Activated CD4-positive, alpha-beta T cell treated with anti-CD3 and anti-CD28 coated beads, Interleukin-2, amount 50 U/mL, for 48 hours (primary cell): ENCODE results near the gene ALK.

ENCODE experiments used
- DNase-seq, 2 experiments: peaks; one replicate each; pipeline ENCODE4 v3.0.0-alpha.2; 2020

ALK gene

DNA sequence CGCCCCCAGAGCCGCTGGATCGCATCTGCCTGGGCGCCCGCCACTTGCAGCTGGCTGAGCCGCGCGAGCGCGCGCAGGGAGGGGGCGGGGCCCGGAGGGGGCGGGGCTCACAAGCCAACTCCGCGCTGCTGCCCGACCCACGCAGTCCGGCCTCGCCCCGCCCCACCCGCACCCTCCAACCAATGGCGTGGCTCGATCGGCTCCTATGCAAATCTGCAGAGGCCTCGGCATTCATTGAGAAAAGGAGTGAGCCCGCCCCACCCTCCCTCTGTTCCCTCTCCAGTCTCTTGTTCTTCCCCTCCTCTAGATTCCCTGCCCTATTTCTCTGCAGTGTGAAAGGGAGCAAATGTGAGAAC is at the start of gene ALK:
Gene ALK (minus strand): TSS at position 27 of the 356 bp plus-strand sequence. CDS start 927 bp downstream, outside the sequence.
- peak; percentile 72 to 76 for DNase-seq

GRCh38 chr2:29966266-29966665 is 44.9 kb upstream of the ALK start:
- DNase-seq: no peak

DNA sequence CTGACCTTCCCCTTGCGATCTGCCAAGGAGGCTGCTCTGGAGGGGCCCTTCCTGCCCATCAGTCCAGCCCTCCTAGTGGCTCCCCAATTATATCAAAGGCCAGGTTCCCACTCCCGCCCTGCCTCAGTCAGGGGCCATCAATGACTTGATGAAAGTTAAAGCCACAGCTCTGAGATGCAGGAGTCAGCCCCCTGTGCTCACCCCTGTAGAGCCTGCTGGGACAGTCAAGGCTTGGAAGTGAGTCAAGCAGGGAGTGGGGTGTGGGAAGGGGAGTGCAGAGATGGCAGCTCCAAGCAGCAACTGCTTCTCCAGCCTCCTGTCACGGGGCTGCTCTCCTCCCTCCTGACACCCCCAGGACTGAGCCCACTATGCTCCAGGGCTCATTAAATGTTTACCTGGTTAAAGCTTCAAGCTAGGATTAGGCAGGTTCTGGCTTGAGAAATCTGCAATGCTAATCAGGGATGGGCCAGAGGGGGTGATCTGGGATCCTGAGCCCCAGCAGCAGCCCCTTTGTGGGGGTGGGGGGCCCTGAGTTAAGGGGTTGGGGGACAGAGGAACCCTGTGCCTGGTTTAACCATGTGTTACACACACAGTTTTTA is 42.7 kb upstream of the ALK start:
- DNase-seq: no peak

GRCh38 chr2:29962922-29963321 is 41.5 kb upstream of the ALK start:
- no peak for DNase-seq

DNA sequence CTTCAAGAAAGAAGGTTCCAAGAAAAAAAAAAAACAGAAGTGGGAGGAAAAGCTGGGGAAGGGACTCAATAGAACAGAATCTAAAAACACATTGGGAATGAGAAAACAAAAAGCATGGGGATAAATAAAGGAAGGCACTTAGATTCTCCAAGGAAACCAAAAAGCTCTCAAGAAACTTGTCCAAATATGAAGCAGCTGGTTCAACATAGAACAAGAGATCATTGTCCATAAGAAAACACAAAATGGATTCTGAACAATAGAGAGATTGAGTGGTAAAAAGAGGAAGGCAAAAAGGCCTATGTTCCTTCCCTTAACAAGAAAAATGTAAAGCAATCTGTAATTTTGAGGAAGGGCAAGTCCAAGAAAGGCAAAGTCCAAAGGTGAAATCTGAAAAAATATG is 32.9 kb upstream of the ALK start:
- DNase-seq: no peak

- no peak for DNase-seq
These were observed 31.6 kb upstream of the ALK start for GRCh38 chr2:29952973-29953372.

DNA sequence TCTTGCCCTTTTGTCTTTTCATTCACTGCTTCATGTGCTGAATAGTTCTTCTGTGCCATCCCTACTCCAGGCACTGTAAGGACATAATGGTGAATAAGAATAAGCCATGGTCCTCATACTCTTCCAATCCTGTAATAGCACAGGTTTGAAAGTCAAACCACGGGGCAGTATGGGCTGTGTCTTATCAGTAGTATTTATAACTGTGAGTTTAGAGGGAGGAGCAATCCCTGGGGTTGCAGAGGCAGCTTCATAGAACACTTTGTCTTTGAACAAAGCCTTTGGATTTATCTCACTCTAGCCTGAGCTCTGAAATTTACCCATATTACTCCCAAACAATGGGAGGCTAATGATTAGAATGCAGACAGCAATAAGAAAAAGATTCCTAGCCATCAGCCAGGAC is 30.2 kb upstream of the ALK start:
- DNase-seq: no peak

DNA sequence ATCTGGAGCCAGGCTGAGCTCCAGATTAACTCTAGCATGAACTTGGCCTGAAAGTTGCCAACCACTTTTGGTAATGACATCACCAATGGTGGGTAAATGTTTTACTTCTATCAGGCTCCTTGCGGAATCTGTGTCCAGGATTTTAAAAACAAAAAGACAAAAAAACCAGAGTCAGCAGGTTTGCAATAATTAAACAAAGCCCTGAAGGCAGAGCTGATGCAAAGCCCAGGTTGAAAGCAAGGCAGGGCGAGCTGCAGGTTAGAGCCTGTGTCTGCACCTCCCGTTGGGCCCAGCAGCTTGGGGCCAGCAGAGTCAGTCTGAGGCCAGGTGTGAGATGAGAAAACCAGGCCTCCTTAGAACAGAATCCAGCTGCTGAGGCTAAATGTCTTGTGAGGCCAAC is 29.1 kb upstream of the ALK start:
- DNase-seq: no peak

DNA sequence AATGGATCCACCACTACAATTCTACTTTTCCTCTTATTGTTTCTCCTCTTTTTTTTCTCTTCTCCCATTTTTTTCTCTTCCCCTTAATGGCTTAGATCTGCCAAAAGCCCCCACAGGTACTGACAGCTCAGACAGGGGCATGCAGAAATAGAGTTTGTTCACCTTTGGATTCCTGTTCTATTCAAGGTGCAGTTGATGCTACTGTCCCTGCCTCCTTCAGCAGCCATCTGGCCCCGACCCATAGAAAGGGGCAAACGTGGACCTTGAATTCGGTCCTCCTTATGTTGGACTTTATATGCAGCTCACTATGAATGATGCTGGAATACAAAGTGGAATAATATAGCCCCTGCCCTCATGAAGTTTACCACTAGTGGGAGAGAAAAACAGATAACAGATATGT is 27.7 kb upstream of the ALK start:
- DNase-seq: no peak

GRCh38 chr2:29946505-29946904 is 25.1 kb upstream of the ALK start:
- DNase-seq: no peak

GRCh38 chr2:29942711-29943110 is 21.3 kb upstream of the ALK start:
- no peak for DNase-seq

DNA sequence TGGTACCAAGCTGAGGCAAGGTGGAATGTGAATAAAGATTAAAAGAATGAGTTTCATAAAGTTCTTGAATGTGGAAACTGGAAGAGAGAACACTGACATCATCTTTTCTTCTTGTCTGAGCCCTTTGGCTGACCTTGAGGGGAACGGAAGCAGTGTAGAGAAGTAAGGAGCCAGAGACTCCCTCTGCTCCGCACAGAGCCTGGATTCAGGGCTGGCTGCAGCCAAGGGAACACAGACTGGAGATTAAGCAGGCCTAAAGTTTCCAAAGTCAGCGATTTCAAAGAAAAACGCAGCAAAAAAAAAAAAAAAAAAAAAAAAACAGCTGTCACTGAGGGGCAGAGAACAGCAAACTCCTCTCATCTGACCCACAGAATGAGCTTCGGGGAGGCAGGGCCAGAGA is 19.3 kb upstream of the ALK start:
- DNase-seq: no peak

DNA sequence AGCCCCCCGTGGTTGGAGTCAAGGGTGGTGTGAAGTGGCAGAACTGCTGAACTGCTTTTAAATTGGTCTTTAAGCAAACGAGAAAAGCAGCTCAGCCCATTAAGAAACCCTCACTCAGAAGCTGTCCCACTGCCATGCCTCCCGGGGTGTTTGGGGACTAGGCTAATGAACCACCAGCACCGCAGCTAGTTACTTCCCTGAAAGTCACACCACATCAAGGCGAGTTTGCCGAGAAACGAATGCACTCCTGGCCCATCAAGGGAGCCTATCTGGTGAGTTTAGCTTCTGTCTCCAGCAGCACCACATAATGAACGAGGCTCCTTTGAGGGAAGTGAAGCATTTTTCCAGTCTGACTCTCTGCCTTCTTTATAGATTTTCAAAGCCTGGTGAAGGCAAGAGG is 14.6 kb upstream of the ALK start:
- no peak for DNase-seq

- DNase-seq: no peak
These were observed 10.4 kb upstream of the ALK start for GRCh38 chr2:29931818-29932217.

DNA sequence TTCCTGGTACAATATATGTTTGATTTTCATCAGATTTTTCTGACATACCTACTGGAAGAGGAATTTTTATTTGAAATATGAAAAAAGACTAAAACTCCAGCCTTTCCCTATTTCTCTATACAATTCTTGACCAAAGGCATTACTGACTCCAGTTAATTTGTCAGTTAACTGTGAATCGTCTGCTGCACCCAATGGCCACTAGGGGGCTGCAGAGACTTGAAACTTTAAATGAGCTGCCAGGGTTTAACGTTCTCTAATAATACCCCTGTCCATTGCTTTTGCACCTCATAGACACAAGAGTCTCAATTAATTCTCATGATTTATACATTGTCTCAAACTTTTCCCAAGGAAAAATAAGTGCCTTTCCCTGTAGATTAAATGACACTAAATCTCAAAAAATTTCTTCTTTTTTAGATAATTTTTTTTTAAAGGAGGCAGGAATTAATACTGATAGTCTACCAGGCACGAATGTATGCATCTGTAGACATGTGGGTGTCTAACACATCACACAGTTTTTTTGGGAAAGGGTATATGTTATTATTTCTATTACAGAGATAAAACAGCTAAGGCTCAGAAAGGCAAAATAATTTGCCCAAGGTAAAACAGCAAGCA is 1.8 kb upstream of the ALK start:
- DNase-seq: peak; percentile 49 to 61

DNA sequence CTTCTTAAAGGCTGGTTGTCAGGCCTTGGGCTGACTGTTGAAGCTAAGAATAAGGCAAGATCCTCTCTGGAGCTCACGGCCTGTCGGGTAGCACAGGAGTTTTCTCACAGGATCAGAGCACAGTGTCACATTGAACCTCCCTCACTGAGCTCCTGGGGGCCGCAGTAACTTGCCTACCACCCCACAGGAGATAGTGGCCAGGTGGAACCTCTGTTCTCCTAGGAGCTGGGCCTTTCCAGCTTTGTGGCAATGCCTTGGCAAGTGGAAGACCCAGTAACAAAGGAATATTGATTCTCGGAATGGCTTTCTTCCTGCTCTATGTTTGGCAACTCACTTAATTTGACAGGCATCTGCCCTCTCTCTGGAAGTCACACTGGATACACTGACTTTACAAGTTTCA is 1.2 kb upstream of the ALK start:
- DNase-seq: no peak

GRCh38 chr2:29920631-29921559 is 491 bp downstream of the ALK start:
- peak; percentile 7 to 14 for DNase-seq

DNA sequence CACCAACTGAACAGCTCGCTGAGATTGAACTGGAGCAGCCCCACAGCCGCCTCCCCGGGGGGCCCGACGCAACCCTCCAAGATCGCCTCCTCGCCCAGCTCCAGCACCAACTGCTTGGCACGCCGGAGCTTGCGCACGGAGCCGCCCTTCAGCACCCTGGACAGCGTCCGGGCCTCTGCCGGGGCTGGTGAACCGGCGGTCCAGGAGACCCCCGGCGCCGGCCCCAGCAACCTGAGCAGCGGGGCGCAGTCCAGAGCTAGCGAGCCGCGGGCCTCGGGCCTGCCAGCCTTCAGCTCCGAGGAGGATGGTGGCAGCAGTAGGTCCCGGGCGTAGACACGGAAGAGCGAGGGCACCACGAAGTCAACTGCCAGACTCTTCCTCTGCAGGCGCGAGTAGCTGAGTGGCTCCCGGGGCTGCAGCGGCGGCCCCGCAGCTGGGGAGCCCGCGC is 1.2 kb downstream of the ALK start:
- DNase-seq: peak; percentile 53 to 58

DNA sequence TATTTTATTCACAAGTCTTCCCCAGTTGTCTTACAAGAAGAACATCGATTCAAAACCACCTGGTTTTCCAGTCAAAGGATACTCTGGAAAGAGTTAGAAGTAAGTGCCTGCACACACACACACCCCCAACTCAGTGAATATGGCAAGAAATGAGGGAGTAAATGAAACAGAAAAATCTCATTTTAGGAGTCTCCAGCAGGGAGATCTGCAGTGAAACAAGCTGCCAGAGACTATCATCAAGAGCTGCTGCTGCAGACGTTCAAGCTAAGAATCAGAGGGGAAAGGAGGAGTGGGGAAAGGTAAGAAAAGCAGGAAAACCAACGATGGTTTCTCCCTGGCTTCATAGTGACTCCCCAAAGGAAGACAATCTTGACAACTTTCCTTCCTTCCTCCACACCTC is 2.4 kb downstream of the ALK start:
- DNase-seq: no peak

GRCh38 chr2:29917781-29918180 is 3.6 kb downstream of the ALK start:
- DNase-seq: no peak

DNA sequence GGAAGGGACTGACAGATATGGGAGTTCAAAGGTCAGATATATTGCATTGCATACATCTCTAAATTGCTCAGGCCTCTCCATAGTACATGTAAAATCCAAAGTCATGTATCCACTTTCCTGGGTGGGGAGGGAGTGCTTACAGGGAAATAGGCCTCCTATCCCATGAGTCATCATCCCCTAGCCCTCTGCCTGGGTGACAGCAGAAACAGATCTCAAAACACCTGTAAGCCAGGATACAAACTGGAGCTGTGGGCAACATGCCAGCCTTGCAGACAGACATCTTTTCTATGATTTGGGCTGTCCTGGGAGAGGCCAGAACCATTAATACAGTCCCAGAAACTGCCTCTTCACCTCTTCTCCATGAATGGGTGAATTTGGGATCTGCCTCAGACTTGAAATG is 4.8 kb downstream of the ALK start:
- DNase-seq: no peak

DNA sequence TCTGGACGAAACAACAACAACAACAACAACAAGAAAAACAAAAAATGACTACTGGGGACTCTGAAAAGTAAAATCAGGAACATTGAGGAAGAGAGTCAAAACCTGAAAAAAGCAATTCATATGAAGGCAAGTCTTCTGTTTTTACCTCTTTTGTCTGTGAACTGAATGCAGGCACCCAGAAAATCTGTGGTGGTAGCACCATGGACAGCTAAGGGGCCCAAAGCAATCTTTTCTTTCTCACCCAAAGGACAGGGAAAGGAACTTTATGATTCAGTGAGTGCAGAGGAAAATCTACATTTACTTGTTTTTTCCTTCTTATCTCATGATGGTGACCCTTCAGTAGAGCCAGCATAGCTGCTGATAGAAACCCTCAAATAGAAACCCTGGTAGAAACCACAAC is 10.4 kb downstream of the ALK start:
- DNase-seq: no peak

GRCh38 chr2:29910465-29910864 is 10.9 kb downstream of the ALK start:
- DNase-seq: no peak

DNA sequence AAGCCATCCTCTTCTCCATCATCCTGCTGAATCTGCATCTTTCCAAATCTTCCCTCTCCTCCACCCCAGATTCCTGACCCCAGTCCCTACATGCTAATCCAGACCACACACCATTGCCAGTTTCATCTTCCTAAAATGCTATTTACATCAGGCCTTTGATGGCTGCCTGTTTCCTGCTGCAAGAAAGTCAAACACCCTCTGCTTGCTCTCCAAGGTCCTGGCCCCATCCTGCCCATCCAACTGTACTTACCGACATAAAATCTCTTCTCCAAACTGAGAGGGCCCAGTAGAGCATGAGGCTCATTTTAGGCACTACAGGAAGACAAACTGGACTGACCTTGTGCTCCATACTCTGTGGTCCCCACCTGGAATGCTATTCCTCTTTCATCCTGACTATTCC is 19.0 kb downstream of the ALK start:
- DNase-seq: no peak
